Activated CD4-positive, alpha-beta T cell treated with anti-CD3 and anti-CD28 coated beads, Interleukin-2, amount 50 U/mL, for 16 hours (primary cell): ENCODE results near the gene RAB27A.
"Not testable (repeated sequence)": the region's sequence is repeated elsewhere in the genome, so short reads cannot be mapped to it uniquely, and the experiment has no call there.

ENCODE experiments used
- DNase-seq: peaks from one replicate; pipeline ENCODE4 v3.0.0-alpha.2; 2020

The RAB27A gene

DNA sequence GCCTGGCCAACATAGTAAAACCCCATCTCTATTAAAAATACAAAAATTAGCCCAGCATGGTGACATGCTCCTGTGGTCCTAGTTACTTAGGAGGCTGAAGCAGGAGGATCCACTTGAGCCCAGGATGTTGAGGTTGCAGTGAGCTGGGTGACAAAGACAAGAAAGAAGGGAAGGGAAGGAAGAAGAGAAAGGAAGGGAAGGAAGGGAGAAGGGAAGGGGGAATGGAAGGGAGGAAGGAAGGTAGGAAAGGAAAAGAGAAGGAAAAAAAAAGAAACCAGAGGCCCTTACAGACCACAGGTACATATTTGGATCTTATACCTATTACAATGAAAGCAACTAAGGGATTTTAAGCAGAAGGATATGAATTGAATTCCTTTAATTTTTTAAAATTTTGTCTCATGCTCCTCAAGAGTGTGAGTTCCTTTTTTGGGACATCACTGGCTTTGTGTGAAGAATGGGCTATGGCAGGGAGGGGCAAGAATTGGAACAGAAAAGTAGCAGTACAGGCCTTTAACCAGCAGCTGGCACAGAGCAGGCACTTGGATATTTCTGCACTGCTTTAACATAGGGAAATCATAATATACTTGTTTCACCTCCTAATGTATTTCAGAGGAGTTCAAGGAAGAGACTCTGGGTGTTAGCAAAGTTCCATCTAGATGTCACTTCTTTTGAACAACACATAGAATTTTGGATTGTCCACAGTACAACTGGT is 7.9 kb downstream of the RAB27A start:
- DNase-seq, result no peak

DNA sequence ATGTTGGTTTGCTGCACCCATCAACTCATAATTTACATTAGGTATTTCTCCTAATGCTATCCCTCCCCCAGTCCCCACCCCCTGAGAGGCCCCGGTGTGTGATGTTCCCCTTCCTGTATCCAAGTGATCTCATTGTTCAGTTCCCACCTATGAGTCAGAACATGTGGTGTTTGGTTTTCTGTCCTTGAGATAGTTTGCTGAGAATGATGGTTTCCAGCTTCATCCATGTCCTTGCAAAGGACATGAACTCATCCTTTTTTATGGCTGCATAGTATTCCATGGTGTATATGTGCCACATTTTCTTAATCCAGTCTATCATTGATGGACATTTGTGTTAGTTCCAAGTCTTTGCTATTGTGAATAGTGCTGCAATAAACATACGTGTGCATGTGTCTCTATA is 9.0 kb downstream of the RAB27A start:
- peak; percentile 66 for DNase-seq

DNA sequence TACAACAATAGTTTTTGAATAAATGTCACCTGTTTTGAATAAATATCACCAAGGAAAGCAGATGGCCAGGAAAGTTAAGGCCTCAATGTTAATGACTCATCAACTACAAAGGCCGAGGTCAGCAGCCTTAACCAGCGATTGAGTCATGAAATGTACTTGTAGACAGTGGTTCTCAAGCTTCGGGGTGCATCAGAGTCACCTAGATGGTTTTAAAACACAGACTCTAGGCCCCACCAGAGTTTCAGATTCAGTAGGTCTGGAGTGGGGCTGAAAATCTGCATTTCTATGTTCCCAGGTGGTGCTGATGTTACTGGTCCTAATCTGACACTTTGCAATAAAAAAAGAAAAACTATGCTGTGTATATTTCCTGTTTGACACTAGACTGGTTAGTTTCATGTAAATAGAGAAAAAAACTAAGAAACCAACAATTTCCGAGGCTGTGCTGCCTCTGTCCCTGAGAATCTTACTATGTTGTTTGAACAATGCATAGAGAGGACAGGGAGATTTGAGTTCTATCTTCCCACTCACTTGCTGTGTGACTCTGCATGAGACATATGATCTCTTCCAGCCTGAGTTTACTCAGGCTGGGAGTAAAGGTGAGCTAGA is 9.8 kb downstream of the RAB27A start:
- DNase-seq, result peak; percentile 92

- no peak for DNase-seq
These were observed 10.4 kb downstream of the RAB27A start for GRCh38 chr15:55279100-55279745.

DNA sequence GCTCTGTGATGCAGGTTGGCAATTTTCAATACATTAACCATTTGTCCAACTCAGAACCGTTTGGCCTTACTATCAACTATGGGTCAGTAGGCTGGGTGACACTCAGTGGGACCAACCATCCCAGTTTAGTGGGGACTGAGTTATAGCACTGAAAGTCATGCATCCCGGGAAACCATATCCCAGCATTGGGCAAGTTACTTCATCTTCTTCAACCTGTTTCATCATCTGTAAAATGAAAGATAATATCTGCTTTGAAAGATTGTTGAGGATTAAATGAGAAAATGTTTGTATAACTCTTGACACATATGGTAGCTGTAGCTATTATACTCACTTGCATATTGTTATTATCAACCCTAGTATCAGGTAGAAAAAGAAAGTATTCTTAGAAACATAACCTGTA is 11.9 kb downstream of the RAB27A start:
- DNase-seq, result no peak

DNA sequence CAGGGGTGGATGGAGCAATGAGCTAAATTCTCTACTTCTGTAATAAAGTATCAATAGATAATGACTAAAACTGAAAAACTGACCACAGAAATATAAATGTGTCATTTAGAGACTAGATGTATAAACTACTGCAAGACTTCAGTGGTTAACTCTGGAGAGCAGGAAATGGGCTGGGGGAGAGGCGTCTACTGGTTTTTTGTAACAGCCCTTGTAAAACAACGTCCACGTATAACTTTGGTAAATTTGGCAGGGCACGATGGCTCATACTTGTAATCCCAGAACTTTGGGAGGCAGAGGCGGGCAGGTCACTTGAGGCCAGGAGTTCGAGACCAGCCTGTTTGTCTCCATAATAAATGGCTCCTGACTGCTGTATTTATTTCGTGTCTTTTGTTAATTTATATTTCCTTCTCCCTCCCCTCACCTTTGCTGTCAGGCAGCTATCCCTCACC is 12.5 kb downstream of the RAB27A start:
- peak; percentile 95 for DNase-seq

GRCh38 chr15:55276324-55276723 is 13.3 kb downstream of the RAB27A start:
- no peak for DNase-seq

DNA sequence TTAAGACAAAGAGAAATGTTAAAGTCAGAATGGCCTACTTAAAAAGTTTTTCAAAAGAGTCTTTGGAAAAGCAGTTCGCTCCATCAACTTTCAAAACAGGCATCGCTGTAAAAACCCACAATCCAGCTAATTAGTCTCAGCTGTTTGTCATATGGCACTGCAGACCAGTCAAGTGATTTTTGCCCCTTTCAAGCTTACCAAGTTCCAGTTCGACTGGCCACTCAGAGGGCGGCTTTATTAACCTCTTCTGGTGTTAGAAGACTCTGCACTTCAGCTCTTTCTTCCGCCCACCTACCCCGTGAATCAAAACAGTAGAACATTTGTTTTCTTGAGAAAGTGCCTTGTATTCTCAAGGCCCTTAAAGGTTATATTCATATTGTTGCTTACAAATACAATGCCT is 19.3 kb downstream of the RAB27A start:
- no peak for DNase-seq

GRCh38 chr15:55268176-55268695 is 21.4 kb downstream of the RAB27A start:
- no peak for DNase-seq

DNA sequence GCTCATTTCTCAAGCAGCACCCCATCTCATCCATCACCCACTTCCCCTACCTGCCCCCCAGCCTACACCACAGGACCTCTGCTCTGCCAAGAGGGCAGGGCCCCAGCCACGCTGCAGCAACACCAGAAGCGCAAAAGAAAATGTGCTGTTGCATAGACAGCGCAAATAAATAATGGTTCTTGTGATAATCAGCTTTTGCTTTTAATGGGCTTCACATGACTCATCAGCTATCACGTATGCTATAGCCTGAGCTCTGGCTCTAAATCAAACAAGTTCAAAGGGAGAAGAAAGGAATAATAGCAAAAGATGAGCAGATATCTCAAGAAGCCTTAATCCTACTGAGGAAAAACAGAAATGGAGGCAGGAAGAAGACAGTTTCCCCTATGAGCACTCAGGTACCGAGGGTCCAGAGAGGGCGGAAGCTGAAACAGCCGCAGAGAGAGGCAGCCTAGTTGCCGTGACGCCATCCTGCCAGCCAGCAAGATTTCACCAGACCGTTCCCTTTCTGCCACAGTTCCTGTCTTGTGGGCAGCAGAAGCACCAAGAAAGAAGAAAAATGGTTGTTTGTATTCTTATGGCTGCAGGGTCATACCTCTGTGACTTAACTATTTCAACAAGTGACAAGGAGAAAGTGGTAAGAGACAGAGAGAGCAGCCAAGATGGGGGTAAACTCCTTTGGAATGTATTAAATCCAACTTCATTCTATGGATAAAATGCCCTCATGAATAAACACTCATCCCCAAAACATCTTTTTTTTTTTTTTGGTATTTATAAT is 22.0 kb downstream of the RAB27A start:
- DNase-seq, result peak; percentile 85

DNA sequence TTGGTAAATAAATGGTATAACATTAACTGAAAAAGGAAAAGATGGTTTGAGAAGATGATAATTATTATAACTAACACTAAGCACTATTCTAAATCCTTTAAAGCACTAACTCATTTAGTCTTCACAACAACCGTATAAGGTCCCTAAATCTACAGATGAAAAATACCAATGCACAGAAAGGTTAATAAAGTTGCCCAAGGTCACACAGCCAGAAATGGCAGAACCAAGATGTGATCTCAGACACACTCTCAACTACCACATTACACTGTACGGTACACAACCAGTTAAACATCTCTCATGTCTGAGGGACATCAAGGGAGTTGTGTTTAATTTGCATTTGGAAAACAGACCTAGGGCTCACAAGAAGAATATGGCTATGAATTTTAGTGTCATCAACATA is 23.1 kb downstream of the RAB27A start:
- DNase-seq, result no peak

DNA sequence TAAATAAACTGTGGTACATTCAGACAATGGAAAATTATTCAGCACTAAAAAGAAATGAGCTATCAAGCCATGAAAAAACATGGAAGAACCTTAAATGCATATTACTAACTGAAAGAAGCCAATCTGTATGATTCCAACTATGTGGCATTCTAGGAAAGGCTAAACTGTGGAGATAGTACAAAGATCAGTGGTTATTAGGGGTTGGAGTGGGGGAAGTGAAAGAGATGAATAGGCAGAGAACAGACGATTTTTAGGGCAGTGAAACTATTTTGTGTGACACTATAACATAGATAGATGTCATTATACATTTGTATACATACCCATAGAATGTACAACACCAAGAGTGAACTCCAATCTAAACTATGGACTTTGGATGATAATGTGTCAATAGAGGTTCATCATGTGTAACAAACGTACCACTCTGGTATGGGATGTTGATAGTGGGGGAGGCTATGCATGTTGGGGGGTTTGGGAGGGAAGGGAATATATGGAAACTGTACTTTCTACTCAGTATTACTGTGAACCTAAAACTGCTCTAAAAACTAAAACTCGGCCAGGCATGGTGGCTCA is 29.0 kb downstream of the RAB27A start:
- DNase-seq, result no peak

DNA sequence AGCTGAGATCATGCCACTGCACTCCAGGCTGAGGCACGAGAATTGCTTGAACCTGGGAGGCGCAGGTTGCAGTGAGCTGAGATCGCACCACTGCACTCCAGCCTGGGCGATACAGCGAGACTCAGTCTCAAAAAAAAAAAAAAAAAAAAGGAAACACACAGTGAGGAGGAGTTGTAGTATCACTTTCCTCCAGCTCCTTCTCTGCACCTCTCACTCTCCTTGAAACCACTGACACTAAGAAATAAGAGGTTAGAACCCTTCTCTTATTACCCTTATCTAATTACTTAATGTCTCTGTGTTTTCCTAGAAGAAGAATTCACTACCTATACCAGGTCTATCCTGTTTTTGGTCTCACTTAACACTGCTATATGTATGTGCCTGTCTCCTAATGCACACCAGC is 31.7 kb downstream of the RAB27A start:
- DNase-seq, result no peak

- no peak for DNase-seq
These were observed 32.5 kb downstream of the RAB27A start for GRCh38 chr15:55257012-55257670.

DNA sequence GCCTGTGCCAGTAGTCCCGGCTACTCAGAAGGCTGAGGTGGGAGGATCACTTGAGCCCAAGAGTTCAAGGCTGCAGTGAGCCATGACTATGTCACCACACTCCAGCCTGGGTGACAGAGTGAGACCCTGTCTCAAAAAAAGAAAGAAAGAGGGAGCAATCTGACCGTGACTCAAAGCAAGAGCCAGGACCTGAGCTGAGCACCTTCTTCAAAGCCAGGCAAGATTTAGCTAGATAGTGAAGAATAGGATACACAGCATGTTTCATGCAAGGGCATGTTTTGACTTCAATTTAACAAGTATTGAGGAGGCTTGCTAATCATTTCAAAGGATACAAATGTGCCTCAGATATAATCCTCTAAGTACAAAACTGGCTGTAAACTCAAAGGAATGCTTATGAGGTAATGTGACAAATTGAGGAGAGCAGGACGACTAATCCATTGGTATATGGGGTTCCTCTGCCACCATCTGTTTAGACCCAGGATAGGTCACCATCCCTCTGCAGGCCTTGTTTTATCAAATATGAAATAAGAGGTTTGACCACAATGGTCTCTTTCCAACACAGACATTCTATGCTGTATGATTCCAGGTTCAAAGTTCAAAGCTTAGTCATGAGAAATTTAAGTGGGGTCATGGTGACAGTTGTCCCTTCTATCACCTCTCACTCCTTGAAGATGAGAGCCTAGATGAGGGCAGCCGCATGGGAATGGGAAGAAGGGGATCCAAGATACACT is 33.2 kb downstream of the RAB27A start:
- DNase-seq, result no peak

DNA sequence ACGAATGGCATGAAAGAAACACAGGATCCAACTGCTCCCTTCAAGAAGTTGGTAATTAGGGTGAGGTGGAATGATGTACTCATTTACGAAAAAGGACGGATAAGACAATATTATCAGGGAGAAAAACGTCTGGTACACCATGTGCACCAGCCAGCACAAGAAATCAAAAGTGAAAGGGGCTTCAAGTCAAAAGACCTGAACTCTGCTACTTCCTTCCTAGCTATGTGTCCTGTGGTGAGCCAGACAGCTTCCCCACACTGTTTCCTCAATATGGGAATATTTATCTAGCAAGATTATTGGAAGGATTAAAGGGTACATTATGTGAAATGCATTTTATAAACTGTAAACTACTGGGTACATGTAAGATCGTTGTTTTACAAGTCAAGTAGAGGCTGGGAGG is 33.9 kb downstream of the RAB27A start:
- DNase-seq, result no peak

GRCh38 chr15:55254916-55255679 is 34.5 kb downstream of the RAB27A start:
- DNase-seq, result no peak

- no peak for DNase-seq
These were observed 36.0 kb downstream of the RAB27A start for GRCh38 chr15:55253580-55253979.

DNA sequence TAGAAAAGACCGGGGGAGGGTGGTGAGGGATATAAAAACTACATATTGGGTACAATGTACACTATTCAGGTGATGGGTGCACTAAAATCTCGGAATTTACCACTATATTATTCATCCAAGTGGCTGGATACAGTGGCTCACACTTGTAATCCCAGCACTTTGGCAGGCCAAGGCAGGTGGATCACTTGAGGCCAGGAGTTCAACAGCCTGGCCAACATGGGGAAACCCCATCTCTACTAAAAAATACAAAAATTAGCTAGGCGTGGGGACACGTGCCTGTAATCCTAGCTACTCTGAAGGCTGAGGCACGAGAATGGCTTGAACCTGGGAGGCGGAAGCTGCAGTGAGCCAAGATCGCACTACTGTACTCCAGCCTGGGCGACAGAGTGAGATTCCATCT is 37.4 kb downstream of the RAB27A start:
- DNase-seq, result not testable (repeated sequence)

GRCh38 chr15:55250941-55251340 is 38.7 kb downstream of the RAB27A start:
- no peak for DNase-seq

- no peak for DNase-seq
These were observed 39.2 kb downstream of the RAB27A start for GRCh38 chr15:55250392-55250791.
